HEK293T (cell line): ENCODE data around the gene SPTBN4.

Source experiments
- ARNT ChIP-seq: fragments of 450-650 bp; IDR thresholded peaks from 2 replicates; pipeline ENCODE4 v1.6.1; 2017; ENCODE audit warnings: mild to moderate bottlenecking
- CTBP1 ChIP-seq: fragments of 450-650 bp; IDR thresholded peaks from 2 replicates; pipeline ENCODE4 v1.6.1; 2016; ENCODE audit warnings: borderline replicate concordance
- ELF4 ChIP-seq: fragments of 450-650 bp; IDR thresholded peaks from 2 replicates; pipeline ENCODE4 v1.6.1; 2017; ENCODE audit warnings: antibody characterized with exemption
- FOXA1 ChIP-seq: fragments of 450-650 bp; IDR thresholded peaks from 2 replicates; pipeline ENCODE4 v1.6.1; 2016; ENCODE audit warnings: mild to moderate bottlenecking
- FOXK2 ChIP-seq: fragments of 450-650 bp; IDR thresholded peaks from 2 replicates; pipeline ENCODE4 v1.6.1; 2016; ENCODE audit warnings: mild to moderate bottlenecking
- TF ChIP-seq, protein P1 (sequence below): fragments of 450-650 bp; IDR thresholded peaks from 2 replicates; pipeline ENCODE4 v1.6.1; 2016

DNA sequence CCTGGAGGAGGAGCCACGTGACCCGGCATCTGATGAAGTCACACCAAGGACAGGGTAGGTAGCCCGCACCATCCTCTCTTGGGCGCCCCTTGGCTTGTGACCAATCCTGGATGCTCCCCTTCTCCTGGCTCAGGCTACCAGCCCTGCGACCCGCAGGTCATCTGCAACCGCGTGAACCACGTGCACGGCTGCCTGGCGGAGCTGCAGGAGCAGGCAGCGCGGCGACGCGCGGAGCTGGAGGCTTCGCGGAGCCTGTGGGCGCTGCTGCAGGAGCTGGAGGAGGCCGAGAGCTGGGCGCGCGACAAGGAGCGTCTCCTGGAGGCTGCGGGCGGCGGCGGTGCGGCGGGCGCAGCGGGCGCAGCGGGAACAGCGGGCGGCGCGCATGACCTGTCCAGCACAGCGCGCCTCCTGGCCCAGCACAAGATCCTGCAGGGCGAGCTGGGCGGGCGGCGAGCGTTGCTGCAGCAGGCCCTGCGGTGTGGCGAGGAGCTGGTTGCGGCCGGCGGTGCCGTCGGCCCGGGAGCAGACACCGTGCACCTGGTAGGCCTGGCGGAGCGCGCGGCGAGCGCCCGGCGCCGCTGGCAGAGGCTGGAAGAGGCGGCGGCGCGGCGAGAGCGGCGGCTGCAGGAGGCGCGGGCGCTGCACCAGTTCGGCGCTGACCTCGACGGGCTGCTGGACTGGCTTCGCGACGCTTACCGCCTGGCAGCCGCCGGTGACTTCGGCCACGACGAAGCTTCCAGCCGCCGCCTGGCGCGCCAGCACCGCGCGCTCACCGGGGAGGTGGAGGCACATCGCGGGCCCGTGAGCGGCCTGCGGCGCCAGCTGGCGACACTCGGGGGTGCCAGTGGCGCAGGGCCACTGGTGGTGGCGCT lies 45.9 kb downstream of the SPTBN4 start:
- TF ChIP-seq CTBP1 (no peak), FOXA1 (no peak), ARNT (no peak), ELF4 (no peak), FOXK2 (no peak)
- TF ChIP-seq, protein P1, sequence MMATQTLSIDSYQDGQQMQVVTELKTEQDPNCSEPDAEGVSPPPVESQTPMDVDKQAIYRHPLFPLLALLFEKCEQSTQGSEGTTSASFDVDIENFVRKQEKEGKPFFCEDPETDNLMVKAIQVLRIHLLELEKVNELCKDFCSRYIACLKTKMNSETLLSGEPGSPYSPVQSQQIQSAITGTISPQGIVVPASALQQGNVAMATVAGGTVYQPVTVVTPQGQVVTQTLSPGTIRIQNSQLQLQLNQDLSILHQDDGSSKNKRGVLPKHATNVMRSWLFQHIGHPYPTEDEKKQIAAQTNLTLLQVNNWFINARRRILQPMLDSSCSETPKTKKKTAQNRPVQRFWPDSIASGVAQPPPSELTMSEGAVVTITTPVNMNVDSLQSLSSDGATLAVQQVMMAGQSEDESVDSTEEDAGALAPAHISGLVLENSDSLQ, result no peak
